GM12878 (cell line): ENCODE measurements around the gene GFPT1. TPM values are rescaled to one million over a fixed set of nuclear protein-coding genes. Genes with fewer than 3 reads are reported as not detected.

Experiments
- ATAC-seq: fragments of 200-7000 bp; cut with Tn5 transposase; 3 replicates; pipeline ENCODE4 v1.9.1; 2020; ENCODE audit warnings: mild to moderate bottlenecking, moderate library complexity
- BruUV-seq: library from RNA; stranded (reverse); fragments of 400-500 nt; replicated peaks from 2 replicates; lab custom pipeline; 2021; lab: Mats Ljungman, UMichigan
- CTCF ChIA-PET: fragments of 300-600 bp; sonication (Branson Sonifier 250); formaldehyde crosslinking; extraction: SDS; loops from one replicate; lab custom pipeline; 2021; ENCODE audit warnings: inconsistent platforms; lab: Yijun Ruan, JAX
- POLR2A ChIA-PET: fragments of 350-600 bp; formaldehyde crosslinking; extraction: SDS; loops from one replicate; lab custom pipeline; 2021; ENCODE audit warnings: inconsistent platforms; lab: Charles Lee
- RAD21 ChIA-PET: fragments of 300-600 bp; sonication (Branson Sonifier 250); formaldehyde crosslinking; loops from one replicate; lab custom pipeline; 2023; ENCODE audit warnings: antibody characterized with exemption; ENCODE audit not compliant: unreplicated experiment; lab: Charles Lee
- SMC1A ChIA-PET: fragments of 300-600 bp; sonication (Branson Sonifier 250); formaldehyde crosslinking; loops from one replicate; lab custom pipeline; 2023; ENCODE audit not compliant: unreplicated experiment, uncharacterized antibody; lab: Charles Lee
- DNase-seq: peaks from one replicate; pipeline ENCODE4 v3.0.0-alpha.2; 2011; ENCODE audit warnings: low read depth, low spot score
- FAIRE-seq: peaks from 3 replicates; lab custom pipeline; 2011; peaks lifted over from hg19 to GRCh38; lab: Jason Lieb, UNC
- H2AFZ ChIP-seq: 2 replicates; pipeline ENCODE4 v1.6.0; 2011; ENCODE audit warnings: low read depth, low read length, control low read depth; ENCODE audit not compliant: control insufficient read depth
- H3K27ac ChIP-seq: 2 replicates; pipeline ENCODE4 v1.5.1; 2011; ENCODE audit warnings: control low read depth; ENCODE audit not compliant: control insufficient read depth, insufficient read depth
- H3K27me3 ChIP-seq, 2 experiments: replicated peaks in 1 of 2; 2 replicates each; pipeline versions ENCODE4 v1.6.0 to v1.6.1; 2011; ENCODE audit warnings: low read length in 1 of 2; ENCODE audit not compliant: control insufficient read depth in 2 of 2, insufficient read depth in 2 of 2
- H3K36me3 ChIP-seq, 2 experiments: 2 replicates each; pipeline ENCODE4 v1.5.1; 2011; ENCODE audit warnings: low read length in 1 of 2; ENCODE audit not compliant: control insufficient read depth in 2 of 2, insufficient read depth in 2 of 2
- H3K4me1 ChIP-seq: 2 replicates; pipeline ENCODE4 v1.6.1; 2011; ENCODE audit warnings: mild to moderate bottlenecking, low read length, moderate library complexity, mixed read lengths; ENCODE audit not compliant: control insufficient read depth, insufficient read depth
- H3K4me2 ChIP-seq: 2 replicates; pipeline ENCODE4 v1.6.0; 2011; ENCODE audit warnings: control low read depth; ENCODE audit not compliant: control insufficient read depth, insufficient read depth
- H3K4me3 ChIP-seq: fragments of 200-600 bp; sonication (generic); 2 replicates; pipeline ENCODE4 v1.5.1; 2016
- H3K79me2 ChIP-seq: 2 replicates; pipeline ENCODE4 v1.6.0; 2011; ENCODE audit warnings: low read length; ENCODE audit not compliant: control insufficient read depth, insufficient read depth
- H3K9ac ChIP-seq: 2 replicates; pipeline ENCODE4 v1.8.0; 2011; ENCODE audit warnings: low read length, control low read depth, mixed read lengths; ENCODE audit not compliant: control insufficient read depth, insufficient read depth
- H3K9me3 ChIP-seq: replicated peaks from 3 replicates; pipeline ENCODE4 v1.5.1; 2011; ENCODE audit warnings: mild to moderate bottlenecking, low read length; ENCODE audit not compliant: control insufficient read depth, insufficient read depth
- H4K20me1 ChIP-seq: 2 replicates; pipeline ENCODE4 v1.6.0; 2011; ENCODE audit not compliant: control insufficient read depth, insufficient read depth
- ATF2 ChIP-seq: IDR thresholded peaks from 2 replicates; pipeline ENCODE4 v1.6.1; 2012; ENCODE audit warnings: low read length, inconsistent platforms
- CBFB ChIP-seq: IDR thresholded peaks from 2 replicates; pipeline ENCODE4 v1.6.1; 2016; ENCODE audit warnings: antibody characterized with exemption, low read depth
- CUX1 ChIP-seq: IDR thresholded peaks from 2 replicates; pipeline ENCODE4 v1.6.1; 2012; ENCODE audit warnings: improper control_type of control experiment, low read depth, low read length; ENCODE audit not compliant: insufficient replicate concordance
- ESRRA ChIP-seq: IDR thresholded peaks from 2 replicates; pipeline ENCODE4 v1.6.1; 2012; ENCODE audit warnings: mild to moderate bottlenecking, low read length, improper control_type of control experiment
- SIX5 ChIP-seq: IDR thresholded peaks from 2 replicates; pipeline ENCODE4 v1.6.1; 2011; ENCODE audit warnings: mild to moderate bottlenecking, low read depth, low read length, moderate library complexity; ENCODE audit not compliant: severe bottlenecking
- ZBTB33 ChIP-seq: fragments of 450-650 bp; IDR thresholded peaks from 2 replicates; pipeline ENCODE4 v1.6.1; 2017; ENCODE audit warnings: mild to moderate bottlenecking
- WGBS: methylation state at CpG from one replicate; pipeline ENCODE4 v1.1.6; 2016; ENCODE audit warnings: low lambda C conversion rate; ENCODE audit not compliant: insufficient replicate concordance, insufficient coverage; ENCODE audit errors: missing lambda C conversion rate; 5-methylcytosine and 5-hydroxymethylcytosine counted together
- in situ Hi-C: fragments of 300-500 bp; cut with MboI; formaldehyde crosslinking; loops from 9 replicates; pipeline ENCODE4 v1.14.3; 2018; ENCODE audit warnings: mixed read lengths
- intact Hi-C: fragments of 100-400 bp; cut with micrococcal nuclease; formaldehyde crosslinking; loops from one replicate; pipeline ENCODE4 v1.14.2; 2022; ENCODE audit not compliant: unreplicated experiment
- polyA plus RNA-seq, 11 experiments: library from polyadenylated mRNA; depleted of rRNA in 4 of 11; unstranded in 6 of 11; stranded (reverse) in 5 of 11; fragments of >200 nt; fragmentation: Nextera tagmentation in 4 of 11; fragmentation: Illumina TruSeq in 1 of 11; extraction: Ambion mirVana in 4 of 11; extraction: Trizol in 1 of 11; gene quantifications; 1 replicate in 1 of 11; 2 replicates in 10 of 11; pipeline versions ENCODE4 v1.2.1 to v1.2.3, GENCODE V29; 2011 to 2016; ENCODE audit warnings: inconsistent platforms in 2 of 11, missing spikeins in 2 of 11, low read depth in 1 of 11
- total RNA-seq, 4 experiments: library from RNA; depleted of rRNA in 3 of 4; stranded (reverse); fragments of >200 nt in 3 of 4; fragmentation: Illumina TruSeq in 1 of 4; extraction: Trizol in 1 of 4; gene quantifications; 2 replicates each; pipeline versions ENCODE4 v1.2.1 to v1.2.3, GENCODE V29; 2013 to 2021

Gene GFPT1
- total and polyA plus RNA-seq, 10 of the 15 experiments (the other 5 are each of a cell fraction or from before 2014, with no cell fraction given), result 10.1 to 95.2 (median 24.5) TPM

GRCh38 chr2:69278366-69278765 lies 108.7 kb downstream of the GFPT1 start:
- 11% methylated on average over 5 of the region's 5 CpGs for WGBS
- no peak for FAIRE-seq
- no peak overlapping the region for H3K4me3 ChIP-seq
- no peak overlapping the region for H3K4me2 ChIP-seq
- H3K79me2 ChIP-seq, result no peaks in the 10 kb centered on the region
- ChIA-PET RAD21 (no interaction called here), POLR2A (no interaction called here), CTCF (no interaction called here)
- no peak overlapping the region for H3K9ac ChIP-seq
- no peak for ATAC-seq
- no peaks in the 10 kb centered on the region for H3K4me1 ChIP-seq
- no TSS peak for BruUV-seq
- H3K27me3 ChIP-seq, result 0 out of 4 replicates have a peak, but pooled peaks cover 0 to 2% of the 10 kb centered on the region in 2 experiments
- in situ Hi-C loops, result no loop called here
- no peak for DNase-seq
- no peaks in the 10 kb centered on the region for H4K20me1 ChIP-seq
- TF ChIP-seq CUX1, result no peak
- TF ChIP-seq ATF2, result no peak
- no peak for TF ChIP-seq ZBTB33
- no peak for TF ChIP-seq SIX5
- TF ChIP-seq CBFB, result no peak
- TF ChIP-seq ESRRA, result no peak
- TF ChIP-seq, all 136 proteins: peak for 0
- intact Hi-C loops, result no loop called here
- Histone ChIP-seq H2AFZ (no peak overlapping the region), H3K36me3 (no peaks in the 10 kb centered on the region), H3K27ac (no peak overlapping the region), H3K9me3 (no peaks in the 10 kb centered on the region)
- SMC1A ChIA-PET, result no interaction called here
